ENCODE measurements around the gene ASPSCR1.

- TF ChIP-seq EP300 (IDR thresholded peaks at IDR 0.05) (no peak), CTCF (IDR thresholded peaks at IDR 0.05) (no peak), POLR2AphosphoS5 (IDR thresholded peaks at IDR 0.05) (no peak), POLR2A (IDR thresholded peaks at IDR 0.05) (no peak)
Observed at GRCh38 chr17:81964081-81964849, 13.2 kb upstream of the ASPSCR1 start.

Data from stomach (tissue), 4 donors.